SK-N-SH treated with all-trans-retinoic acid at 6 μM for 48 hours (cell line): Measurements from ENCODE around the gene OR1I1.

Experiments used
- ATAC-seq: fragments of 200-7000 bp; cut with Tn5 transposase; 3 replicates; pipeline ENCODE4 v1.9.1; 2020; ENCODE audit warnings: mild to moderate bottlenecking, moderate library complexity
- ARNTL ChIP-seq: fragments of 450-650 bp; formaldehyde crosslinking; IDR thresholded peaks from 2 replicates; pipeline ENCODE4 v1.5.0; 2020; ENCODE audit warnings: low read depth, mild to moderate bottlenecking, moderate library complexity, borderline replicate concordance
- BACH2 ChIP-seq: fragments of 250-450 bp; sonication (Bioruptor Pico); IDR thresholded peaks from 2 replicates; pipeline ENCODE4 v1.9.0; 2021; ENCODE audit warnings: mild to moderate bottlenecking, borderline replicate concordance
- CSDC2 ChIP-seq: fragments of 250-450 bp; sonication (Bioruptor Pico); IDR thresholded peaks from 2 replicates; pipeline ENCODE4 v1.5.0; 2020; ENCODE audit warnings: mild to moderate bottlenecking, moderate library complexity
- ESRRG ChIP-seq: fragments of 250-450 bp; sonication (Bioruptor Pico); IDR thresholded peaks from 2 replicates; pipeline ENCODE4 v1.6.1; 2021; ENCODE audit warnings: mild to moderate bottlenecking
- GLIS3 ChIP-seq: fragments of 250-450 bp; sonication (Bioruptor Pico); IDR thresholded peaks from 2 replicates; pipeline ENCODE4 v1.5.0; 2020; ENCODE audit warnings: mild to moderate bottlenecking, moderate library complexity
- ISL1 ChIP-seq: fragments of 250-450 bp; sonication (Bioruptor Pico); IDR thresholded peaks from 2 replicates; pipeline ENCODE4 v2.1.2; 2022; ENCODE audit warnings: mild to moderate bottlenecking, moderate library complexity
- OSR1 ChIP-seq: fragments of 250-450 bp; sonication (Bioruptor Pico); IDR thresholded peaks from 2 replicates; pipeline ENCODE4 v1.8.0; 2022; ENCODE audit warnings: moderate library complexity, mild to moderate bottlenecking, inconsistent platforms
- PPARA ChIP-seq: fragments of 250-450 bp; sonication (Bioruptor Pico); IDR thresholded peaks from 2 replicates; pipeline ENCODE4 v1.5.0; 2020; ENCODE audit warnings: mild to moderate bottlenecking, borderline replicate concordance
- RARB ChIP-seq: fragments of 250-450 bp; sonication (Bioruptor Pico); IDR thresholded peaks from 2 replicates; pipeline ENCODE4 v1.8.0; 2021; ENCODE audit warnings: mild to moderate bottlenecking, moderate library complexity
- SNAI2 ChIP-seq: fragments of 250-450 bp; sonication (Bioruptor Pico); IDR thresholded peaks from 2 replicates; pipeline ENCODE4 v1.5.0; 2020; ENCODE audit warnings: mild to moderate bottlenecking, moderate library complexity
- TCF4 ChIP-seq: fragments of 250-450 bp; sonication (Bioruptor Pico); IDR thresholded peaks from 2 replicates; pipeline ENCODE4 v1.8.0; 2021; ENCODE audit warnings: mild to moderate bottlenecking, moderate library complexity, borderline replicate concordance
- TOX ChIP-seq: fragments of 250-450 bp; sonication (Bioruptor Pico); IDR thresholded peaks from 2 replicates; pipeline ENCODE4 v1.8.0; 2021; ENCODE audit warnings: mild to moderate bottlenecking, moderate library complexity, borderline replicate concordance
- ZC3H10 ChIP-seq: fragments of 250-450 bp; sonication (Bioruptor Pico); IDR thresholded peaks from 2 replicates; pipeline ENCODE4 v1.5.1; 2021; ENCODE audit warnings: mild to moderate bottlenecking, moderate library complexity
- ZFP3 ChIP-seq: fragments of 250-450 bp; sonication (Bioruptor Pico); IDR thresholded peaks from 2 replicates; pipeline ENCODE4 v1.5.0; 2020; ENCODE audit warnings: mild to moderate bottlenecking, moderate library complexity
- ZNF565 ChIP-seq: fragments of 450-650 bp; formaldehyde crosslinking; conservative IDR thresholded peaks from 2 replicates; pipeline ENCODE4 v1.5.0; 2020; ENCODE audit warnings: low read depth, mild to moderate bottlenecking, moderate library complexity
- ZNF70 ChIP-seq: fragments of 450-650 bp; formaldehyde crosslinking; IDR thresholded peaks from 2 replicates; pipeline ENCODE4 v1.5.0; 2020; ENCODE audit warnings: mild to moderate bottlenecking, moderate library complexity
- ZNF8 ChIP-seq: fragments of 450-650 bp; formaldehyde crosslinking; IDR thresholded peaks from 2 replicates; pipeline ENCODE4 v1.5.0; 2020; ENCODE audit warnings: mild to moderate bottlenecking, moderate library complexity
- TF ChIP-seq, protein P1 (sequence below): fragments of 250-450 bp; sonication (Bioruptor Pico); IDR thresholded peaks from 2 replicates; pipeline ENCODE4 v1.8.0; 2020; ENCODE audit warnings: mild to moderate bottlenecking, moderate library complexity, borderline replicate concordance
- TF ChIP-seq, protein P2 (sequence below): fragments of 250-450 bp; sonication (Bioruptor Pico); IDR thresholded peaks from 2 replicates; pipeline ENCODE4 v1.8.0; 2021; ENCODE audit warnings: low read depth, mild to moderate bottlenecking, moderate library complexity, borderline replicate concordance
- TF ChIP-seq, protein P3 (sequence below): fragments of 250-450 bp; sonication (Bioruptor Pico); IDR thresholded peaks from 2 replicates; pipeline ENCODE4 v1.5.1; 2021; ENCODE audit warnings: mild to moderate bottlenecking, moderate library complexity
- TF ChIP-seq, protein P4 (sequence below): fragments of 250-450 bp; sonication (Bioruptor Pico); IDR thresholded peaks from 2 replicates; pipeline ENCODE4 v1.5.0; 2020; ENCODE audit warnings: mild to moderate bottlenecking, moderate library complexity

OR1I1 gene

DNA sequence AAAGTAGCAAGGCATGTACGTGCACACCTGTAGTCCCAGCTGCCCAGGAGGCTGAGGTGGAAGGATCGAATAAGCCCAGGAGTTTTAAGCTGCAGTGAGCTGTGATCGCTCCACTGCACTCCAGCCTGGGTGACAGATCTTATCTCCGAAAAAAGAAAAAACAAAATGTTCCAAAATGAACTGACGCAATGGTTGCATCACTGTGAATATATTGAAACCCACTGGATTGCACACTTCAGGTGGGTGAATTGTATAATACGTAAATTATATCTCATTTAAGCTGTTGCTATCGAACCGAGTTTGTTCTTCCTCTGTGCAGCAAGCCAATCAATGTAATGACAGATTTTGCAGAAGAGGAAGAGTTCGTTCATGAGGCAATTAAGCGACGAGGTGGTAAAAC lies 34.3 kb upstream of the OR1I1 start (continued):
- TF ChIP-seq, protein P1, sequence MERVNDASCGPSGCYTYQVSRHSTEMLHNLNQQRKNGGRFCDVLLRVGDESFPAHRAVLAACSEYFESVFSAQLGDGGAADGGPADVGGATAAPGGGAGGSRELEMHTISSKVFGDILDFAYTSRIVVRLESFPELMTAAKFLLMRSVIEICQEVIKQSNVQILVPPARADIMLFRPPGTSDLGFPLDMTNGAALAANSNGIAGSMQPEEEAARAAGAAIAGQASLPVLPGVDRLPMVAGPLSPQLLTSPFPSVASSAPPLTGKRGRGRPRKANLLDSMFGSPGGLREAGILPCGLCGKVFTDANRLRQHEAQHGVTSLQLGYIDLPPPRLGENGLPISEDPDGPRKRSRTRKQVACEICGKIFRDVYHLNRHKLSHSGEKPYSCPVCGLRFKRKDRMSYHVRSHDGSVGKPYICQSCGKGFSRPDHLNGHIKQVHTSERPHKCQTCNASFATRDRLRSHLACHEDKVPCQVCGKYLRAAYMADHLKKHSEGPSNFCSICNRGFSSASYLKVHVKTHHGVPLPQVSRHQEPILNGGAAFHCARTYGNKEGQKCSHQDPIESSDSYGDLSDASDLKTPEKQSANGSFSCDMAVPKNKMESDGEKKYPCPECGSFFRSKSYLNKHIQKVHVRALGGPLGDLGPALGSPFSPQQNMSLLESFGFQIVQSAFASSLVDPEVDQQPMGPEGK (CRISPR knock-in tag), result no peak

DNA sequence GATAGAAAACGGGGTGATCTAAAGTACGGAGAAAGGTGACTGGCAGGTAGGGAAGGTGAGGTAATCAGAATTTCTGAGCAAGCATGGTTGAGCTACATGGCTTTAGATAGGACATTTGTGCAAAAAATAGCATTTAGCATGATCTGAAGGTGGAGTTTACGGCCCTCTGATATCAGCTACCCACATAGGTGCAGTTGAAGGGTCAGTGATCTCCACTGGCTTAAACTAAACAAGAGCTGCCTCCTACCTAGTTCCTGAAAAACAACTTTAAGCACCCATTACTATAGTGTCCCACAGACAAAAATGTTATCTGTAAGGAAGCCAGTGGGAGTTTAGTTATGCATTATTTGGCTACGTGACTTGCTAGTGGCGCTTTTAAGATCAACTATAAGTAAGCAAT lies 33.9 kb upstream of the OR1I1 start:
- TF ChIP-seq TOX (CRISPR knock-in tag), result no peak

DNA sequence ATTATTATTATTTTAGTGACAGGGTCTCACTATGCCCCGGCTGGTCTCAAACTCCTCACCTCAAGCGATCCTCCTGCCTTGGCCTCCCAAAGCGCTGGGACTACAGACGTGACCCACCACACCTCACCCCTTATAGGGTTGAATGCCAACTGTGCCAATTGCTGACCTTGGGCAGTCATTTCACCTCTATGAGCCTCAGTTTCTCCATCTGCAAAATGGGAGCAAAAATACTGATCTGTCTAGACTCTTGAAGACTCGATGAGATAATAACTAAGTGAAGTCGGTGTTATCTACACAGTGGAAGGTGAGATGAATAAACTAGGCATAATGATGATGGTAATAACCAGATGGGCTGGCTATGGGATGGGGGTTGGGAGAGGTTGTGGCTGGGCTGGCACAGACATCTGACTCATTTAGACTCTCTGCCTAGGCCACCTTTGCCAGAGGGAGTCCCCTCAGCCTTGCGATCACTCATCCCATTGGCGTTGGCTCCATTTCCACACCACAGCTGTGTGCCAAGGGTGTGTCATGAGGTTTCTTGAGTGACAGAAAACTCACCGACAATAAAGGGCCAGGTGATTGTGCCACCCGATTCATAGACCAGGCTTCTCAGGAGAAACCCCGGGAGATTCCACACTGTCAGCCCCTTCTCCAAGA lies 33.0 kb upstream of the OR1I1 start, which contains the start of gene CASP14:
Gene CASP14, plus strand, starts transcription at position 596 of the 657 bp plus-strand sequence. CDS start 2,772 bp downstream, outside the sequence.
- TF ChIP-seq TCF4 (CRISPR knock-in tag) (no peak), BACH2 (CRISPR knock-in tag) (no peak), PPARA (CRISPR knock-in tag) (no peak), OSR1 (CRISPR knock-in tag) (no peak), ZFP3 (CRISPR knock-in tag) (no peak), ESRRG (CRISPR knock-in tag) (no peak), ZNF565 (no peak)
- TF ChIP-seq, protein P2, sequence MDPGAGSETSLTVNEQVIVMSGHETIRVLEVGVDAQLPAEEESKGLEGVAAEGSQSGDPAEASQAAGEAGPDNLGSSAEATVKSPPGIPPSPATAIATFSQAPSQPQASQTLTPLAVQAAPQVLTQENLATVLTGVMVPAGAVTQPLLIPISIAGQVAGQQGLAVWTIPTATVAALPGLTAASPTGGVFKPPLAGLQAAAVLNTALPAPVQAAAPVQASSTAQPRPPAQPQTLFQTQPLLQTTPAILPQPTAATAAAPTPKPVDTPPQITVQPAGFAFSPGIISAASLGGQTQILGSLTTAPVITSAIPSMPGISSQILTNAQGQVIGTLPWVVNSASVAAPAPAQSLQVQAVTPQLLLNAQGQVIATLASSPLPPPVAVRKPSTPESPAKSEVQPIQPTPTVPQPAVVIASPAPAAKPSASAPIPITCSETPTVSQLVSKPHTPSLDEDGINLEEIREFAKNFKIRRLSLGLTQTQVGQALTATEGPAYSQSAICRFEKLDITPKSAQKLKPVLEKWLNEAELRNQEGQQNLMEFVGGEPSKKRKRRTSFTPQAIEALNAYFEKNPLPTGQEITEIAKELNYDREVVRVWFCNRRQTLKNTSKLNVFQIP (CRISPR knock-in tag), result no peak
- TF ChIP-seq, protein P3, sequence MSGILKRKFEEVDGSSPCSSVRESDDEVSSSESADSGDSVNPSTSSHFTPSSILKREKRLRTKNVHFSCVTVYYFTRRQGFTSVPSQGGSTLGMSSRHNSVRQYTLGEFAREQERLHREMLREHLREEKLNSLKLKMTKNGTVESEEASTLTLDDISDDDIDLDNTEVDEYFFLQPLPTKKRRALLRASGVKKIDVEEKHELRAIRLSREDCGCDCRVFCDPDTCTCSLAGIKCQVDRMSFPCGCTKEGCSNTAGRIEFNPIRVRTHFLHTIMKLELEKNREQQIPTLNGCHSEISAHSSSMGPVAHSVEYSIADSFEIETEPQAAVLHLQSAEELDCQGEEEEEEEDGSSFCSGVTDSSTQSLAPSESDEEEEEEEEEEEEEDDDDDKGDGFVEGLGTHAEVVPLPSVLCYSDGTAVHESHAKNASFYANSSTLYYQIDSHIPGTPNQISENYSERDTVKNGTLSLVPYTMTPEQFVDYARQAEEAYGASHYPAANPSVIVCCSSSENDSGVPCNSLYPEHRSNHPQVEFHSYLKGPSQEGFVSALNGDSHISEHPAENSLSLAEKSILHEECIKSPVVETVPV (CRISPR knock-in tag), result no peak
- TF ChIP-seq, protein P4, sequence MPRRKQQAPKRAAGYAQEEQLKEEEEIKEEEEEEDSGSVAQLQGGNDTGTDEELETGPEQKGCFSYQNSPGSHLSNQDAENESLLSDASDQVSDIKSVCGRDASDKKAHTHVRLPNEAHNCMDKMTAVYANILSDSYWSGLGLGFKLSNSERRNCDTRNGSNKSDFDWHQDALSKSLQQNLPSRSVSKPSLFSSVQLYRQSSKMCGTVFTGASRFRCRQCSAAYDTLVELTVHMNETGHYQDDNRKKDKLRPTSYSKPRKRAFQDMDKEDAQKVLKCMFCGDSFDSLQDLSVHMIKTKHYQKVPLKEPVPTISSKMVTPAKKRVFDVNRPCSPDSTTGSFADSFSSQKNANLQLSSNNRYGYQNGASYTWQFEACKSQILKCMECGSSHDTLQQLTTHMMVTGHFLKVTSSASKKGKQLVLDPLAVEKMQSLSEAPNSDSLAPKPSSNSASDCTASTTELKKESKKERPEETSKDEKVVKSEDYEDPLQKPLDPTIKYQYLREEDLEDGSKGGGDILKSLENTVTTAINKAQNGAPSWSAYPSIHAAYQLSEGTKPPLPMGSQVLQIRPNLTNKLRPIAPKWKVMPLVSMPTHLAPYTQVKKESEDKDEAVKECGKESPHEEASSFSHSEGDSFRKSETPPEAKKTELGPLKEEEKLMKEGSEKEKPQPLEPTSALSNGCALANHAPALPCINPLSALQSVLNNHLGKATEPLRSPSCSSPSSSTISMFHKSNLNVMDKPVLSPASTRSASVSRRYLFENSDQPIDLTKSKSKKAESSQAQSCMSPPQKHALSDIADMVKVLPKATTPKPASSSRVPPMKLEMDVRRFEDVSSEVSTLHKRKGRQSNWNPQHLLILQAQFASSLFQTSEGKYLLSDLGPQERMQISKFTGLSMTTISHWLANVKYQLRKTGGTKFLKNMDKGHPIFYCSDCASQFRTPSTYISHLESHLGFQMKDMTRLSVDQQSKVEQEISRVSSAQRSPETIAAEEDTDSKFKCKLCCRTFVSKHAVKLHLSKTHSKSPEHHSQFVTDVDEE (CRISPR knock-in tag), result no peak
- ATAC-seq, result no peak

More for the DNA sequence above, 33.9 kb upstream of the OR1I1 start:
- ATAC-seq, result no peak

DNA sequence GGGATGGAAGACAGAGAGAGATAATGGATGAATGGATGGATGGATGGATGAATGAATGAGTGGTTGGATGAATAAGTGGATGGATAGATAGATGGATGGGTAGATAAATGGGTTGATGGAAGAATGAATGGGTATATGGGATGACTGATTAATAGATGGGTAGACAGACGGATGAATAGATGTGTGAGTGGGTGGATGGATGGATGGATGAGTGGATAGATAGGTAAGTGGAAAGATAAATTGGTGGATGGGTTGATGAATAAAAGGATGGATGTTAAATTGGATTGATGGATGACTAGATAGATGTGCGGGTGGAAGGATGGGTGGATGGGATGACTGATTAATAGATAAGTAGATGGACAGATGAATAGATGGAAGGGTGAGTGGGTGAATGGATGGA lies 31.4 kb upstream of the OR1I1 start:
- TF ChIP-seq SNAI2 (CRISPR knock-in tag) (no peak), ZNF70 (CRISPR knock-in tag) (no peak), TOX (CRISPR knock-in tag) (no peak), ZNF565 (no peak), ISL1 (CRISPR knock-in tag) (no peak), ZNF8 (CRISPR knock-in tag) (no peak), OSR1 (CRISPR knock-in tag) (no peak), ARNTL (CRISPR knock-in tag) (no peak), GLIS3 (CRISPR knock-in tag) (no peak), RARB (no peak), BACH2 (CRISPR knock-in tag) (no peak), PPARA (CRISPR knock-in tag) (no peak), CSDC2 (CRISPR knock-in tag) (no peak), TCF4 (CRISPR knock-in tag) (no peak), ZC3H10 (no peak)
- TF ChIP-seq, protein P1 (CRISPR knock-in tag), result no peak
- TF ChIP-seq, protein P3 (CRISPR knock-in tag), result no peak
- TF ChIP-seq, protein P2 (CRISPR knock-in tag), result no peak
- no peak for ATAC-seq
